ENCODE measurements around the gene GRB14. TPM values are rescaled to one million over a fixed set of nuclear protein-coding genes. Genes with fewer than 3 reads are reported as not detected.

The GRB14 gene
- total RNA-seq, 3 donors from 2014 or later (not counting 1 experiment from before 2014, with no cell fraction given) = not detected

DNA sequence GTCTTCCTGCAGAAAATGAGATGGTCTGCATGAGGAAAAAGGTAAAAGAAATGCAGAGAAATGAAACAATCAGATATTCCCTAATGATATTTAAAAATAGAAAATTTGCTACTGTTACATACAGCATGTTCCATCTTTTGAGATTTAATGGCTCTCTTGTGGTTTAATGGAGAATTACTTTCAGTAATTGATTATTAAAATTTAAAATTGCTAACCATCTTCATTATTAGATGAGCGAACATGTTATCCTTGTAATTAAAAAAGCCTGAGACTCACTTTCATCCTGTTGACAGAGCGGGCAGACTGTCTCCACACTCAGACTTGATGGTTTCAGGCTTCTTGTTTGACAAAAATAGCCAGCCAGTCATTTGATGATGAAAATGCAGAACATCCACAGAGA lies 171.0 kb downstream of the GRB14 start:
- peaks cover 2 to 5% of the 10 kb centered on the region in 2 donors for H3K9me3 Mint-ChIP-seq
- DNase-seq = no peak
- no peaks in the 10 kb centered on the region for H3K4me1 Mint-ChIP-seq
- WGBS (ENCODE audit: insufficient coverage) = 90% methylated on average over 2 of the region's 2 CpGs
- no peaks in the 10 kb centered on the region for H3K36me3 ChIP-seq (ENCODE audit: control insufficient read depth, insufficient read depth, low read length)
- H3K27me3 ChIP-seq (ENCODE audit: control insufficient read depth, insufficient read depth, low read length) = no peaks in the 10 kb centered on the region
- H3K27me3 Mint-ChIP-seq (ENCODE audit: low read depth in 2 of 2) = no peaks in the 10 kb centered on the region
- H3K4me3 ChIP-seq (ENCODE audit: low read length) = no peak overlapping the region
- no peak overlapping the region for H3K4me3 Mint-ChIP-seq
- no peak overlapping the region for H3K27ac Mint-ChIP-seq
- no peak overlapping the region for H3K27ac ChIP-seq (ENCODE audit: low read length)
- no peaks in the 10 kb centered on the region for H3K4me1 ChIP-seq (ENCODE audit: control insufficient read depth, insufficient read depth, low read length)
- ATAC-seq = no peak
- H3K9me3 ChIP-seq (ENCODE audit: control insufficient read depth, insufficient read depth, low read length) = no peaks in the 10 kb centered on the region
- intact Hi-C loops (cut with micrococcal nuclease) = no loop called here
- H3K36me3 Mint-ChIP-seq = no peaks in the 10 kb centered on the region
- TF ChIP-seq, protein P1, sequence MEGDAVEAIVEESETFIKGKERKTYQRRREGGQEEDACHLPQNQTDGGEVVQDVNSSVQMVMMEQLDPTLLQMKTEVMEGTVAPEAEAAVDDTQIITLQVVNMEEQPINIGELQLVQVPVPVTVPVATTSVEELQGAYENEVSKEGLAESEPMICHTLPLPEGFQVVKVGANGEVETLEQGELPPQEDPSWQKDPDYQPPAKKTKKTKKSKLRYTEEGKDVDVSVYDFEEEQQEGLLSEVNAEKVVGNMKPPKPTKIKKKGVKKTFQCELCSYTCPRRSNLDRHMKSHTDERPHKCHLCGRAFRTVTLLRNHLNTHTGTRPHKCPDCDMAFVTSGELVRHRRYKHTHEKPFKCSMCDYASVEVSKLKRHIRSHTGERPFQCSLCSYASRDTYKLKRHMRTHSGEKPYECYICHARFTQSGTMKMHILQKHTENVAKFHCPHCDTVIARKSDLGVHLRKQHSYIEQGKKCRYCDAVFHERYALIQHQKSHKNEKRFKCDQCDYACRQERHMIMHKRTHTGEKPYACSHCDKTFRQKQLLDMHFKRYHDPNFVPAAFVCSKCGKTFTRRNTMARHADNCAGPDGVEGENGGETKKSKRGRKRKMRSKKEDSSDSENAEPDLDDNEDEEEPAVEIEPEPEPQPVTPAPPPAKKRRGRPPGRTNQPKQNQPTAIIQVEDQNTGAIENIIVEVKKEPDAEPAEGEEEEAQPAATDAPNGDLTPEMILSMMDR (IDR thresholded peaks at IDR 0.05) = no peak

DNA sequence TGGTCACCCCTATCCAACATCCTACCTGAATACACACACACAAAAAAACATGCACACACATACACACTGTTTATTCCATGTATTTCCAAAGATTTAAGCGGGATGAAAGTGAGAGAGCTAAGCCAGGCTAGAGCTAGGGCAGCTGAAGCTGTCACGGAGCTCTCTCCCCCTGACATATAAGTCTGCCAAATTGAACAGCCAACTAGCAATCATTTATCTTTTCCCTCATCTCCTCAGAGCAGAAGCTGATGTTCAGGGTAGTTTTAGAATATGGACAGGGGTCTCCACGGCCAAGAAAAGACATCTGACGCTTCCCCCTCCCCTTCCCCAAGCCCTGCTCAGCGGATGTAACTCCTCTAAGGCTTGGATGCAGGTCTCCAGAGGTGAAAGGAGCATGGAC lies 171.6 kb downstream of the GRB14 start:
- DNase-seq = no peak
- H3K27ac ChIP-seq (ENCODE audit: low read length) = no peak overlapping the region
- no peaks in the 10 kb centered on the region for H3K36me3 ChIP-seq (ENCODE audit: control insufficient read depth, insufficient read depth, low read length)
- no peak overlapping the region for H3K27ac Mint-ChIP-seq
- H3K4me3 Mint-ChIP-seq = no peak overlapping the region
- ATAC-seq = no peak
- WGBS (ENCODE audit: insufficient coverage) = 70% methylated on average over 5 of the region's 5 CpGs
- no peaks in the 10 kb centered on the region for H3K27me3 Mint-ChIP-seq (ENCODE audit: low read depth in 2 of 2)
- peaks cover 0 to 5% of the 10 kb centered on the region in 2 donors for H3K9me3 Mint-ChIP-seq
- TF ChIP-seq, protein P1 (IDR thresholded peaks at IDR 0.05) = no peak
- no peak overlapping the region for H3K4me3 ChIP-seq (ENCODE audit: low read length)
- H3K9me3 ChIP-seq (ENCODE audit: control insufficient read depth, insufficient read depth, low read length) = no peaks in the 10 kb centered on the region
- no peaks in the 10 kb centered on the region for H3K4me1 Mint-ChIP-seq
- intact Hi-C loops (cut with micrococcal nuclease) = no loop called here
- H3K36me3 Mint-ChIP-seq = no peaks in the 10 kb centered on the region
- no peaks in the 10 kb centered on the region for H3K27me3 ChIP-seq (ENCODE audit: control insufficient read depth, insufficient read depth, low read length)
- H3K4me1 ChIP-seq (ENCODE audit: control insufficient read depth, insufficient read depth, low read length) = no peaks in the 10 kb centered on the region

DNA sequence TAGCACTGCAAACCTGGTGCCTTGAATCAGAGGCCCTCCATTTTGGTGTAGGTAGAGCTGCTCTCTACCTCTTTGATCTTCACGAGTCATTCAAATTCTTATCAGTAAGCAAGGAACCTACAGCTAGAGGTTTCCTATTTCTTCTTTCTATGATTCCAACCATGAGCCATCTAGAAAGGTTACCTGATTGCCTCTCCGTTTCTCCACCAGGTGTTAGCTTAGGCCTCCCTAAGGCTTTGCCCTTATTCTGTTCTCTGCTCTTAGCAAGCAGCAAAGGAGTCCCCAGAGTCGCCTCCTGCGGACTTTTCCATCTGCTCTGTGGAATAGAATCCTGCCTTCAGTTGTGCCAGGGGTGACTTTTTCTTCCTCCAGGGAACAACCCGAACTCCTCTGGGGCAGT lies 173.6 kb downstream of the GRB14 start:
- no peaks in the 10 kb centered on the region for H3K27me3 ChIP-seq (ENCODE audit: control insufficient read depth, insufficient read depth, low read length)
- WGBS (ENCODE audit: insufficient coverage) = 86% methylated on average over 5 of the region's 5 CpGs
- H3K9me3 Mint-ChIP-seq = peaks cover 0 to 4% of the 10 kb centered on the region in 2 donors
- intact Hi-C loops (cut with micrococcal nuclease) = no loop called here
- no peak for DNase-seq
- no peak overlapping the region for H3K4me3 ChIP-seq (ENCODE audit: low read length)
- no peaks in the 10 kb centered on the region for H3K36me3 ChIP-seq (ENCODE audit: control insufficient read depth, insufficient read depth, low read length)
- H3K27me3 Mint-ChIP-seq (ENCODE audit: low read depth in 2 of 2) = no peaks in the 10 kb centered on the region
- no peak overlapping the region for H3K27ac ChIP-seq (ENCODE audit: low read length)
- ATAC-seq = no peak
- H3K9me3 ChIP-seq (ENCODE audit: control insufficient read depth, insufficient read depth, low read length) = no peaks in the 10 kb centered on the region
- H3K4me3 Mint-ChIP-seq = no peak overlapping the region
- H3K4me1 ChIP-seq (ENCODE audit: control insufficient read depth, insufficient read depth, low read length) = no peaks in the 10 kb centered on the region
- TF ChIP-seq, protein P1 (IDR thresholded peaks at IDR 0.05) = no peak
- H3K27ac Mint-ChIP-seq = no peak overlapping the region
- no peaks in the 10 kb centered on the region for H3K36me3 Mint-ChIP-seq
- no peaks in the 10 kb centered on the region for H3K4me1 Mint-ChIP-seq

Other genes starting within 250 kb of the GRB14 start
- gene COBLL1, start 220.3 kb upstream of the GRB14 start, total RNA-seq = 10 to 100 TPM in 1 of 3 donors, 1 to 10 TPM in 1, under 1 TPM in 1; 0.85 to 13.4 (median 2.2) TPM